Fibroblast of pulmonary artery (primary cell): ENCODE measurements around the gene CFAP99.

ENCODE experiments used
- DNase-seq: peaks from one replicate; pipeline ENCODE4 v3.0.0-alpha.2; 2010; ENCODE audit warnings: low read depth
- H3K4me3 ChIP-seq: replicated peaks from 2 replicates; pipeline ENCODE4 v1.5.1; 2011; ENCODE audit warnings: low read depth, mild to moderate bottlenecking, control low read depth, low read length, moderate library complexity
- CTCF ChIP-seq: IDR thresholded peaks from 2 replicates; pipeline ENCODE4 v1.5.1; 2011; ENCODE audit warnings: mild to moderate bottlenecking, control low read depth, low read length, inconsistent platforms; ENCODE audit errors: missing control alignments

CFAP99 gene

GRCh38 chr4:2480649-2481048 lies 61.9 kb downstream of the CFAP99 start:
- no peak for DNase-seq
- H3K4me3 ChIP-seq, result no peak overlapping the region
- TF ChIP-seq CTCF, result no peak

GRCh38 chr4:2482192-2482591 lies 63.4 kb downstream of the CFAP99 start:
- no peak overlapping the region for H3K4me3 ChIP-seq

GRCh38 chr4:2482693-2483092 lies 63.9 kb downstream of the CFAP99 start:
- no peak overlapping the region for H3K4me3 ChIP-seq
- TF ChIP-seq CTCF, result no peak
- peak; percentile 69 for DNase-seq

More at GRCh38 chr4:2482192-2482591, 63.4 kb downstream of the CFAP99 start:
- DNase-seq, result no peak
- no peak for TF ChIP-seq CTCF

- no peak for TF ChIP-seq CTCF
- no peak overlapping the region for H3K4me3 ChIP-seq
- no peak for DNase-seq
Observed at GRCh38 chr4:2483237-2483636, 64.5 kb downstream of the CFAP99 start.

- no peak for DNase-seq
- no peak overlapping the region for H3K4me3 ChIP-seq
- no peak for TF ChIP-seq CTCF
Observed at GRCh38 chr4:2484185-2484584, 65.4 kb downstream of the CFAP99 start.

- peak; percentile 32 for DNase-seq
- no peak overlapping the region for H3K4me3 ChIP-seq
- TF ChIP-seq CTCF, result no peak
Observed at GRCh38 chr4:2484993-2485392, 66.2 kb downstream of the CFAP99 start.

- no peak overlapping the region for H3K4me3 ChIP-seq
- DNase-seq, result no peak
- no peak for TF ChIP-seq CTCF
Observed at GRCh38 chr4:2485956-2486355, 67.2 kb downstream of the CFAP99 start.
